Choroid plexus epithelial cell (primary cell): ENCODE results near the gene UBL4B.

ENCODE experiments used
- DNase-seq: peaks from one replicate; pipeline ENCODE4 v3.0.0-alpha.2; 2010; ENCODE audit warnings: low read depth
- H3K4me3 ChIP-seq: 2 replicates; pipeline ENCODE4 v1.5.1; 2011; ENCODE audit warnings: low read depth, mild to moderate bottlenecking, control low read depth, low read length, moderate library complexity
- TF ChIP-seq, protein P1 (sequence below): conservative IDR thresholded peaks from 2 replicates; pipeline ENCODE4 v1.5.1; 2011; ENCODE audit warnings: low read depth, mild to moderate bottlenecking, control low read depth, inconsistent platforms, low read length, moderate library complexity

UBL4B gene

DNA sequence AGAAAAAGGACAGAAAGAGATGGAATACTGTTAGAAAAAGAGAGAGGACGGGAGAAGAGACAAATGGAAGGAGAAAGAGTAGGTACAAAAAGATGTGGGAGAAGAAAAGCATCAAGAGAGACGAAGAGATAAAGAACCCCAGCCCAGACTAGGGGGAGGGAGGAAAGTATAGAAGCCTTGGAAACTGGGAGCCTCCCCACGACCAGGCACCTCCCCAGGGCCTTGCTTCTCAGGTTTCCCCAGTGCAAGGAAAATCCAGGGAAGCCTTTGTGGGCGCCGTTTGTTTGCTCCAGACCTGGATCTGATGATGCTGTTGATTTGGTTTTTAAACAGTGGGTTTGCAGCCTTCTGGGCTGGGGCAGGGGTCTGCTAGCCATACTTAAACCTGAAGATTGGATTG is 26.6 kb upstream of the UBL4B start:
- TF ChIP-seq, protein P1, sequence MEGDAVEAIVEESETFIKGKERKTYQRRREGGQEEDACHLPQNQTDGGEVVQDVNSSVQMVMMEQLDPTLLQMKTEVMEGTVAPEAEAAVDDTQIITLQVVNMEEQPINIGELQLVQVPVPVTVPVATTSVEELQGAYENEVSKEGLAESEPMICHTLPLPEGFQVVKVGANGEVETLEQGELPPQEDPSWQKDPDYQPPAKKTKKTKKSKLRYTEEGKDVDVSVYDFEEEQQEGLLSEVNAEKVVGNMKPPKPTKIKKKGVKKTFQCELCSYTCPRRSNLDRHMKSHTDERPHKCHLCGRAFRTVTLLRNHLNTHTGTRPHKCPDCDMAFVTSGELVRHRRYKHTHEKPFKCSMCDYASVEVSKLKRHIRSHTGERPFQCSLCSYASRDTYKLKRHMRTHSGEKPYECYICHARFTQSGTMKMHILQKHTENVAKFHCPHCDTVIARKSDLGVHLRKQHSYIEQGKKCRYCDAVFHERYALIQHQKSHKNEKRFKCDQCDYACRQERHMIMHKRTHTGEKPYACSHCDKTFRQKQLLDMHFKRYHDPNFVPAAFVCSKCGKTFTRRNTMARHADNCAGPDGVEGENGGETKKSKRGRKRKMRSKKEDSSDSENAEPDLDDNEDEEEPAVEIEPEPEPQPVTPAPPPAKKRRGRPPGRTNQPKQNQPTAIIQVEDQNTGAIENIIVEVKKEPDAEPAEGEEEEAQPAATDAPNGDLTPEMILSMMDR: no peak
- H3K4me3 ChIP-seq: no peak overlapping the region
- DNase-seq: no peak

DNA sequence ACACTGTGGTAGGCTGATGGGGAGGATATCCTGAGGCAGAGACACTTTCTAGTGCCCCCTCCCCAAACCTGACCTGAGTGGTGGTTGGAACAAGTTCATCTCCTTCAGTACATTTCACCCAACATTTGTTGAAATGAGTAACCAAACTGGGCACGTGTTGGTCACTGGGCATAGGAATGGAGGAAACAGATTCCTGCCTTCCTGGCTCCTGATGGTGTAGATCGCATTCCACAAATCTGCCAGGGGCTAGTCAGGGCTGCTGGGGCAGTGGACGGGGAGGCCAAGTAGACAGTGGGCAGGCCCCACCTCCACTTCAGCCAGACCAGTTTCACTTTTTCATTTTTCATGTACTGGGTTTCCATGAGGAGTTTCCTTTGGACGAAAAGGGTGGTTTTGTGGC is 25.3 kb upstream of the UBL4B start:
- no peak for DNase-seq
- TF ChIP-seq, protein P1: no peak
- no peak overlapping the region for H3K4me3 ChIP-seq

GRCh38 chr1:110087812-110088738 is 24.2 kb upstream of the UBL4B start:
- H3K4me3 ChIP-seq: no peak overlapping the region
- TF ChIP-seq, protein P1: peak; percentile 81
- peak; percentile 79 for DNase-seq

DNA sequence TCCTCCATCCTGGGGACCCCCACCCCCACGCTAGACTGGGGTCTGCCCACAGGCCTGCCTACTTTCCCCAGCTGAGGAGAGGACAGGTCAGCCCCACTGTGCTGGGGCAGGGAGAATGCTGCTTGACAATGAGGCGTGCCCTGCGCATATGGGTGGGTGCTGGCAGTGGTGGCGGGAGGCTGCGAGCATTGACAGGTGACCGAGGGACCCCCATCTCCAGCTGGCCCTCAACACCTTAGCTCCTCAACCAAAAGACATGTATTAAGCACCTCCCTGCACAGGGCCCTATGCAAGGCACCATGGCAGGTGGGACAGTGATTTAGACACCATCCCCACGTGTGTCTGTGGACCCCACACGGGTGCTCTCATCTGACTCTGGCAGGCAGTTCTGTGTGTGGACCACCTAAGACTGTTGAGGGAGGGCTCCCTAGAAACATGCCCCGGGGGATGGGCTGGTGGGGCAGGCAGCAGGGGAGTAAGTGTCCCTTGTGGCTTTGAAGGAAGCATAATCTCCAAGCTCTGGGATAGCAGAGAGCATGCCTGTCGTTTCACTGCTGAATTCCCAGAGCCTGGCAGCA is 23.4 kb upstream of the UBL4B start:
- TF ChIP-seq, protein P1: no peak
- DNase-seq: no peak
- H3K4me3 ChIP-seq: no peak overlapping the region

- no peak overlapping the region for H3K4me3 ChIP-seq
- DNase-seq: no peak
- TF ChIP-seq, protein P1: no peak
Measured at GRCh38 chr1:110089561-110090275, 22.5 kb upstream of the UBL4B start.

DNA sequence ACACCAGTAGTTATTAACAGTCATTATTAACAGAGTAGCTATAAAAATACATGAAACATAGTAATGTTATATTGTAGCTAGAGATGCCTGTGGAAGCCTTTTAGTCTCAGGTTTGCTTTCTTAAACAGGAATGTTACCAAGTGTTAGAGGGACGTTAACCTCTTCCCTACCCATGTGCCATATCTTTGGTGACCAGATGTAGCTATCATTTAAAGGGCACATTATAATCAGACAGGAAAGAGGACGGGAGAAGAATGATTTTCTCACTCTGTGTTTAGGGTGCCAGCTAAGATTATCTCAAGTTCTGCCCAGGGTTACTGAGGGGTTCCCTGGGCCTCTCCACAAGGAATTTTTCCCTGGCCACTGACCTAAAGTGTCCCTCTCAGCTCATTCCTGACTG is 20.9 kb upstream of the UBL4B start:
- DNase-seq: no peak
- TF ChIP-seq, protein P1: no peak
- H3K4me3 ChIP-seq: no peak overlapping the region
